Vagina (tissue), 2 donors: ENCODE results near the gene SHISA5. TPM values are rescaled to one million over a fixed set of nuclear protein-coding genes. Genes with fewer than 3 reads are reported as not detected.
"Not testable (repeated sequence)": the region's sequence is repeated elsewhere in the genome, so short reads cannot be mapped to it uniquely, and the experiment has no call there.

Experiments
- DNase-seq, 2 donors: peaks; one replicate each; pipeline ENCODE4 v3.0.0-alpha.2; 2017; ENCODE audit errors: extremely low spot score in 2 of 2
- H3K27ac ChIP-seq: fragments of 200-600 bp; sonication (generic); one replicate; pipeline ENCODE4 v1.5.1; 2019
- H3K27me3 ChIP-seq: fragments of 200-600 bp; sonication (generic); one replicate; pipeline ENCODE4 v1.5.1; 2019
- H3K36me3 ChIP-seq, 2 donors: fragments of 200-600 bp; sonication (generic); one replicate each; pipeline ENCODE4 v1.5.1; 2017 to 2019
- H3K4me1 ChIP-seq: fragments of 200-600 bp; sonication (generic); one replicate; pipeline ENCODE4 v1.5.1; 2019
- H3K4me3 ChIP-seq, 2 donors: fragments of 200-600 bp; sonication (generic); 1 replicate in 1 of 2; 2 replicates in 1 of 2; pipeline ENCODE4 v1.5.1; 2016 to 2019
- H3K9me3 ChIP-seq: fragments of 200-600 bp; sonication (generic); one replicate; pipeline ENCODE4 v1.5.1; 2019
- POLR2A ChIP-seq, 2 donors: fragments of 450-650 bp; IDR thresholded peaks; one replicate each; pipeline ENCODE4 v1.6.1; 2017; ENCODE audit warnings: antibody characterized with exemption in 2 of 2, mild to moderate bottlenecking in 2 of 2, moderate library complexity in 2 of 2
- POLR2AphosphoS5 ChIP-seq, 2 donors: sonication (generic); formaldehyde crosslinking; IDR thresholded peaks; one replicate each; pipeline ENCODE4 v1.9.0; 2017; ENCODE audit warnings: antibody characterized with exemption in 2 of 2, mild to moderate bottlenecking in 2 of 2, low read depth in 1 of 2; ENCODE audit not compliant: insufficient read depth in 1 of 2
- intact Hi-C: fragments of 100-400 bp; cut with DNase I; formaldehyde crosslinking; loops from one replicate; pipeline ENCODE4 v1.15.1; 2023
- total RNA-seq: library from RNA; depleted of rRNA; stranded (reverse); fragments of >200 nt; gene quantifications from one replicate; pipeline ENCODE4 v1.2.3, GENCODE V29; 2016
- TF ChIP-seq, protein P1 (sequence below), 3 experiments: fragments of 450-650 bp in 2 of 3; fragments of 200-600 bp in 1 of 3; sonication (generic) in 1 of 3; IDR thresholded peaks; one replicate each; pipeline ENCODE4 v1.5.1; 2017 to 2019; ENCODE audit warnings: antibody characterized with exemption in 3 of 3, mild to moderate bottlenecking in 2 of 3, moderate library complexity in 2 of 3

SHISA5 gene
- 133 TPM for total RNA-seq

GRCh38 chr3:48504051-48504946, at the start of gene SHISA5:
Gene SHISA5, minus strand, starts transcription at chr3:48504174. Its CDS starts 80 bp downstream, at chr3:48504094.
- Histone ChIP-seq H3K36me3 (peaks cover 0 to 8% of the 10 kb centered on the region in 2 donors), H3K27ac (peak within 1 kb of the TSS; percentile 92), H3K4me3 (peak within 1 kb of the TSS; percentile 61 to 78), H3K27me3 (no peaks in the 10 kb centered on the region), H3K9me3 (no peaks in the 10 kb centered on the region), H3K4me1 (peaks cover 59% of the 10 kb centered on the region)
- DNase-seq: peak in 1 of 2 donors; percentile 49
- TF ChIP-seq POLR2A (IDR thresholded peaks at IDR 0.05) (peak in 1 of 2 donors; percentile 33), POLR2AphosphoS5 (IDR thresholded peaks at IDR 0.05; ENCODE audit: insufficient read depth in 1 of 2, low read depth in 1 of 2) (peak; percentile 15 to 82)
- TF ChIP-seq, protein P1, sequence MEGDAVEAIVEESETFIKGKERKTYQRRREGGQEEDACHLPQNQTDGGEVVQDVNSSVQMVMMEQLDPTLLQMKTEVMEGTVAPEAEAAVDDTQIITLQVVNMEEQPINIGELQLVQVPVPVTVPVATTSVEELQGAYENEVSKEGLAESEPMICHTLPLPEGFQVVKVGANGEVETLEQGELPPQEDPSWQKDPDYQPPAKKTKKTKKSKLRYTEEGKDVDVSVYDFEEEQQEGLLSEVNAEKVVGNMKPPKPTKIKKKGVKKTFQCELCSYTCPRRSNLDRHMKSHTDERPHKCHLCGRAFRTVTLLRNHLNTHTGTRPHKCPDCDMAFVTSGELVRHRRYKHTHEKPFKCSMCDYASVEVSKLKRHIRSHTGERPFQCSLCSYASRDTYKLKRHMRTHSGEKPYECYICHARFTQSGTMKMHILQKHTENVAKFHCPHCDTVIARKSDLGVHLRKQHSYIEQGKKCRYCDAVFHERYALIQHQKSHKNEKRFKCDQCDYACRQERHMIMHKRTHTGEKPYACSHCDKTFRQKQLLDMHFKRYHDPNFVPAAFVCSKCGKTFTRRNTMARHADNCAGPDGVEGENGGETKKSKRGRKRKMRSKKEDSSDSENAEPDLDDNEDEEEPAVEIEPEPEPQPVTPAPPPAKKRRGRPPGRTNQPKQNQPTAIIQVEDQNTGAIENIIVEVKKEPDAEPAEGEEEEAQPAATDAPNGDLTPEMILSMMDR (IDR thresholded peaks at IDR 0.05): no peak
- intact Hi-C loops: loop anchor here (2.0 kb wide), 1 partner anchor 39 kb away; no protein-coding TSS in a partner anchor

- Histone ChIP-seq H3K27ac (no peak overlapping the region), H3K27me3 (no peaks in the 10 kb centered on the region), H3K36me3 (no peaks in the 10 kb centered on the region), H3K9me3 (no peaks in the 10 kb centered on the region), H3K4me1 (peaks cover 28% of the 10 kb centered on the region), H3K4me3 (no peak overlapping the region)
- intact Hi-C loops: loop anchor here (10.0 kb wide), 1 partner anchor 289 kb away; no protein-coding TSS in a partner anchor
- TF ChIP-seq, protein P1 (IDR thresholded peaks at IDR 0.05): no peak
- no peak for TF ChIP-seq POLR2AphosphoS5 (IDR thresholded peaks at IDR 0.05; ENCODE audit: insufficient read depth in 1 of 2, low read depth in 1 of 2)
- TF ChIP-seq POLR2A (IDR thresholded peaks at IDR 0.05): no peak
- no peak for DNase-seq
Measured at GRCh38 chr3:48553361-48553760, 49.4 kb upstream of the SHISA5 start.

- TF ChIP-seq, protein P1 (IDR thresholded peaks at IDR 0.05): no peak
- TF ChIP-seq POLR2A (IDR thresholded peaks at IDR 0.05) (no peak), POLR2AphosphoS5 (IDR thresholded peaks at IDR 0.05; ENCODE audit: insufficient read depth in 1 of 2, low read depth in 1 of 2) (no peak)
- H3K27ac ChIP-seq: no peak overlapping the region
- no peaks in the 10 kb centered on the region for H3K36me3 ChIP-seq
- intact Hi-C loops: loop anchor here (10.0 kb wide), 1 partner anchor 288 kb away; no protein-coding TSS in a partner anchor
- peaks cover 17% of the 10 kb centered on the region for H3K4me1 ChIP-seq
- no peaks in the 10 kb centered on the region for H3K9me3 ChIP-seq
- no peaks in the 10 kb centered on the region for H3K27me3 ChIP-seq
- H3K4me3 ChIP-seq: no peak overlapping the region
- no peak for DNase-seq
Measured at GRCh38 chr3:48552111-48552951, 48.4 kb upstream of the SHISA5 start.

- peaks cover 15% of the 10 kb centered on the region for H3K4me1 ChIP-seq
- DNase-seq, H3K4me3 ChIP-seq, H3K27ac ChIP-seq, H3K27me3 ChIP-seq, H3K9me3 ChIP-seq, H3K36me3 ChIP-seq: not testable (repeated sequence)
- intact Hi-C loops: loop anchor here (10.0 kb wide), 1 partner anchor 287 kb away; no protein-coding TSS in a partner anchor
Measured at GRCh38 chr3:48551651-48552050, 47.7 kb upstream of the SHISA5 start.
